Activated CD4-positive, alpha-beta T cell treated with anti-CD3 and anti-CD28 coated beads, Interleukin-2, amount 50 U/mL, for 1 hour (primary cell): ENCODE results near the gene CDH13.

ENCODE experiments used
- DNase-seq: peaks from one replicate; pipeline ENCODE4 v3.0.0-alpha.2; 2020

Gene CDH13

GRCh38 chr16:83542491-83542890 lies 915.7 kb downstream of the CDH13 start:
- no peak for DNase-seq

GRCh38 chr16:83549316-83550182 lies 922.8 kb downstream of the CDH13 start:
- DNase-seq = no peak

- no peak for DNase-seq
Observed at GRCh38 chr16:83550183-83550569, 923.4 kb downstream of the CDH13 start.

- DNase-seq = no peak
Observed at GRCh38 chr16:83552228-83552627, 925.5 kb downstream of the CDH13 start.

- DNase-seq = no peak
Observed at GRCh38 chr16:83552930-83553329, 926.2 kb downstream of the CDH13 start.

- DNase-seq = no peak
Observed at GRCh38 chr16:83554096-83554495, 927.3 kb downstream of the CDH13 start.

- no peak for DNase-seq
Observed at GRCh38 chr16:83554540-83554939, 927.8 kb downstream of the CDH13 start.

GRCh38 chr16:83561876-83562275 lies 935.1 kb downstream of the CDH13 start:
- DNase-seq = no peak

GRCh38 chr16:83568345-83568744 lies 941.6 kb downstream of the CDH13 start:
- DNase-seq = no peak

- no peak for DNase-seq
Observed at GRCh38 chr16:83574388-83574787, 947.6 kb downstream of the CDH13 start.

- no peak for DNase-seq
Observed at GRCh38 chr16:83577078-83577745, 950.4 kb downstream of the CDH13 start.

- no peak for DNase-seq
Observed at GRCh38 chr16:83578171-83578570, 951.4 kb downstream of the CDH13 start.

GRCh38 chr16:83579027-83579426 lies 952.3 kb downstream of the CDH13 start:
- DNase-seq = no peak

- no peak for DNase-seq
Observed at GRCh38 chr16:83579436-83579835, 952.7 kb downstream of the CDH13 start.

GRCh38 chr16:83581082-83581481 lies 954.3 kb downstream of the CDH13 start:
- no peak for DNase-seq

GRCh38 chr16:83581994-83582747 lies 955.4 kb downstream of the CDH13 start:
- DNase-seq = no peak

- DNase-seq = peak; percentile 0
Observed at GRCh38 chr16:83586036-83586435, 959.3 kb downstream of the CDH13 start.

- DNase-seq = no peak
Observed at GRCh38 chr16:83586461-83587200, 959.9 kb downstream of the CDH13 start.

GRCh38 chr16:83587201-83587600 lies 960.4 kb downstream of the CDH13 start:
- no peak for DNase-seq

- no peak for DNase-seq
Observed at GRCh38 chr16:83588070-83588469, 961.3 kb downstream of the CDH13 start.

GRCh38 chr16:83589576-83589975 lies 962.8 kb downstream of the CDH13 start:
- no peak for DNase-seq

- no peak for DNase-seq
Observed at GRCh38 chr16:83592778-83593177, 966.0 kb downstream of the CDH13 start.
